ENCODE results near the gene RHEX.

The RHEX gene

GRCh38 chr1:206098242-206098919 lies 45.4 kb downstream of the RHEX start:
- no peak for DNase-seq

- DNase-seq, result no peak
Observed at GRCh38 chr1:206100226-206100815, 47.3 kb downstream of the RHEX start.

- DNase-seq, result no peak
Observed at GRCh38 chr1:206101351-206102045, 48.5 kb downstream of the RHEX start.

GRCh38 chr1:206102292-206102936 lies 49.4 kb downstream of the RHEX start:
- no peak for DNase-seq

- DNase-seq, result no peak
Observed at GRCh38 chr1:206103979-206104378, 51.0 kb downstream of the RHEX start.

GRCh38 chr1:206105464-206105995 lies 52.6 kb downstream of the RHEX start:
- no peak for DNase-seq

GRCh38 chr1:206106328-206107167 lies 53.6 kb downstream of the RHEX start:
- DNase-seq, result peak; percentile 87

- no peak for DNase-seq
Observed at GRCh38 chr1:206107168-206107544, 54.2 kb downstream of the RHEX start.

- no peak for DNase-seq
Observed at GRCh38 chr1:206108635-206109034, 55.7 kb downstream of the RHEX start.

- DNase-seq, result no peak
Observed at GRCh38 chr1:206109718-206110117, 56.7 kb downstream of the RHEX start.

- no peak for DNase-seq
Observed at GRCh38 chr1:206110161-206110560, 57.2 kb downstream of the RHEX start.

GRCh38 chr1:206110820-206111219 lies 57.8 kb downstream of the RHEX start:
- no peak for DNase-seq

- no peak for DNase-seq
Observed at GRCh38 chr1:206111271-206111927, 58.4 kb downstream of the RHEX start.

- DNase-seq, result no peak
Observed at GRCh38 chr1:206112600-206113301, 59.8 kb downstream of the RHEX start.

GRCh38 chr1:206114692-206115640 lies 62.0 kb downstream of the RHEX start:
- no peak for DNase-seq

GRCh38 chr1:206115791-206116190 lies 62.8 kb downstream of the RHEX start:
- DNase-seq, result no peak

- no peak for DNase-seq
Observed at GRCh38 chr1:206116191-206116872, 63.4 kb downstream of the RHEX start.

- no peak for DNase-seq
Observed at GRCh38 chr1:206116873-206117150, 63.8 kb downstream of the RHEX start.

- DNase-seq, result peak; percentile 45
Observed at GRCh38 chr1:206117151-206117948, 64.4 kb downstream of the RHEX start, which contains the start of gene AVPR1B. AVPR1B (minus strand) TSS chr1:206117388; CDS start chr1:206116890, 498 bp downstream.

Measured in activated CD4-positive, alpha-beta T cell treated with anti-CD3 and anti-CD28 coated beads for 48 hours (primary cell).